Fibroblast of villous mesenchyme (primary cell): ENCODE measurements around the gene MRPL9. TPM values are rescaled to one million over a fixed set of nuclear protein-coding genes. Genes with fewer than 3 reads are reported as not detected.

Experiments used
- DNase-seq: peaks from one replicate; pipeline ENCODE4 v3.0.0-alpha.2; 2010; ENCODE audit warnings: low read depth
- H3K4me3 ChIP-seq: 2 replicates; pipeline ENCODE4 v1.5.1; 2011; ENCODE audit warnings: low read depth, mild to moderate bottlenecking, low read length
- CTCF ChIP-seq: IDR thresholded peaks from 2 replicates; pipeline ENCODE4 v1.5.1; 2012; ENCODE audit warnings: low read depth, mild to moderate bottlenecking, low read length; ENCODE audit not compliant: insufficient read depth
- small RNA-seq: library from RNA; depleted of rRNA; stranded (forward); fragments of <200 nt; gene quantifications from one replicate; pipeline ENCODE3, GENCODE V24; 2012
- total RNA-seq: library from RNA; depleted of rRNA; stranded (reverse); fragments of >200 nt; gene quantifications from 2 replicates; pipeline ENCODE4 v1.2.3, GENCODE V29; 2012

The MRPL9 gene
- total RNA-seq, 1 donor = 91.5 TPM

DNA sequence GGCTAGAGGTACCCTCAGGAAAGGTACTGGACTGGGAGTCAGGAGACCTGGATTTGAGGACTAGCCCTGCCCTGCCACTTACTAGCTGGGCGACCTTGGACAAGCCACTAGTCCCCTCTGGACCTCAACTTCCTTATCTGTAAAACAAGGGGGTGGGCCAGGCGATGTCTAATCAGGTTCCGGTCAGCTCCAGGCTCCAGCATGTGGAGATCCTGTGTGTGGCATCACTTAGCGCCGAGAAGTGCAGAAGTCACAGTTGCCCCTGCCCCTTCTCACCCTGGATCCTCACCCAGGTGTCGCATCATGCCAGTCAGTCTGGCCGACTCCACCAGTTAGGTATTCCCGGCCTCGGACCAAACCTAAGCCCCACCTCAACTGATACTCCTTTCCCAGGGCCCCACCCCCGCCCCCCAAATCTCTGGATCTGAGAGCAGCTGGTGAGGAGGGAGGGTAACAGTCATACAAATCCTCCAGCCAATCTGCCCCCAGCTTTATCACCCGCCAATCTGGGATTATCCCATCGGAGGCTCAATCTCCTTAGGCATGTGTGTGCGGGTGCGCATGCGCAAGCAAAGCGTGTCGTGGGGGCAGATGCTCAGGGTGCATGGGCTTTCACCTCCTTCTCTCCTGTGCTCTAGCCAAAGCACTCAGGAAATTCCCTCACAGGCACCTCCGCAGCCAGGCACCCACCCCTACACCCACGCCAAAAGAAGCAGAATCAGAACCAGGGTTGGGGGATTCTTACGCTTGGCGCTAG, 52.1 kb downstream of the MRPL9 start:
- H3K4me3 ChIP-seq = no peak overlapping the region
- DNase-seq = no peak
- TF ChIP-seq CTCF = no peak

- DNase-seq = no peak
- TF ChIP-seq CTCF = no peak
- H3K4me3 ChIP-seq = no peak overlapping the region
Measured at GRCh38 chr1:151710187-151710840, 53.0 kb downstream of the MRPL9 start.

Small RNA genes within 50 kb of the gene (small RNA-seq; reads per million reads assigned to genes)
- not detected for gene RNU6-662P

Other genes with a start within 250 kb of the MRPL9 start
- gene TUFT1, start 223.2 kb downstream of the MRPL9 start, total RNA-seq = 16.8 and 32.8 TPM in 2 replicates
- 26.7 and 34.5 TPM in 2 replicates for gene SNX27, start 151.4 kb downstream of the MRPL9 start, total RNA-seq
- gene CELF3, start 46.7 kb downstream of the MRPL9 start, total RNA-seq = not detected in 2 replicates
- 0.64 TPM in 1 of 2 replicates, not detected in the other for gene RIIAD1, start 42.0 kb downstream of the MRPL9 start, total RNA-seq
- gene TDRKH, start 27.0 kb upstream of the MRPL9 start, total RNA-seq = 0.64 and 1.7 TPM in 2 replicates
- gene LINGO4, start 41.9 kb upstream of the MRPL9 start, total RNA-seq = not detected in 2 replicates
- gene RORC, start 68.3 kb upstream of the MRPL9 start, total RNA-seq = under 0.01 TPM in 1 of 2 replicates, not detected in the other
- not detected in 2 replicates for gene C2CD4D, start 76.3 kb upstream of the MRPL9 start, total RNA-seq
- not detected in 2 replicates for gene THEM5, start 90.2 kb upstream of the MRPL9 start, total RNA-seq
- 9.1 and 9.7 TPM in 2 replicates for gene THEM4, start 146.0 kb upstream of the MRPL9 start, total RNA-seq
- 70.0 and 70.2 TPM in 2 replicates for gene S100A10, start 230.4 kb upstream of the MRPL9 start, total RNA-seq